HS-27A (cell line): ENCODE measurements around the gene TMEM132C.

Source experiments
- DNase-seq: peaks from one replicate; pipeline ENCODE4 v3.0.0-alpha.2; 2012; ENCODE audit warnings: low read depth, missing footprints

Gene TMEM132C

DNA sequence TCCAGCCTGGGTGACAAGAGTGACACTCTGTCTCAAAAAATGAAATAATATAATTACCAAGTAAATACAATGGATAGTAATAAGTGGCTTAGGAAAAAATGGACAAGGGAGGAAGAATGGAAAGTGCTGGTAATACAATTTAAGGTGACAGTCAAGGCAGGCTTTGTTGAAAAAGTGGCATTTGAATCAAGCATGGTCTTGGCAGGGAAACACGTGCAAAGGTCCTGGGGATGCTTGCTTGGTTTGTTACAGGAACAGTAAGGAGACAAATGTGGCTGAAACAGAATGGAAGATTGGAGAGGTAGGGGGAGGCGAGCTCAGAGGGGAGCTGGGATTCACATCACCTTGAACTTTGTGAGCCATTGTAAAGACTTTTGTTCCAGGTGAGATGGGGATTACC, 153.2 kb downstream of the TMEM132C start:
- DNase-seq, result no peak

DNA sequence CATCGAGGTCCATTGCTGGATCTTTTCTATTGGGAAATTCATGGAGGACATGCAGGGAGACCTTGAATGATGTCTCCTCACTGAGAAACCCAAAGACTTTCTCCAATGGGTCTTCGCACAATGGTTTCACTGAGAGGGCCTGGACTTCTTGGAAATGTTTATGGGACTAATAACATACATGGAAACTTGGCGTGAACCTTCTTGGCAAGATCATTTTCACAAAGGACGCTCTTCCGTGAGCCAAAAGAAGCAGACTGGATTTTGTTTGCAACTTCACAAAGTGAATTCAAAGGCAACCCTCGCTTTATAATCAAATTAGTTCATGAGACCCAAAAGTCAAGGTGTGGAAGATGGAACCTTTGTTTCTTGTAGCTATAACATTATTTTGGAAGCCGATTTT, 154.4 kb downstream of the TMEM132C start:
- DNase-seq, result no peak

DNA sequence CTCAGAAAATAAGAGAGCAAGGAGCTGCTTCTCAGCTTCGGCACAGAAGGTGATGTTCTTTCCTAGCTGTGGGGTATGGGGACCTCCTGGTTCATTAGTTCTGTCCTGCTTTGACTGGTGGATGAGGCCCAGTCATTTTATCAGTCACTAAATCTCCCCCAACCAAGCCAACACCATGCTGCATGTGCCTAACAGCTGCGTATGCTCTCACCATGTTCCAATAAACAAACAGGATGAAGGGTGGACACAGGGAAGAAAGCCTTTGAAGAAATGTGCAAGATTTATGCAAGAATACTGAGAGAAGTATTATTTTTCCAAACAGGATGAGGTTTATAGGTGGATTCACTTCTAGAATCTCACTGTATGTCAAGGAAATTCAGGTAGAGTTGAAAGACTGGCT, 156.2 kb downstream of the TMEM132C start:
- DNase-seq, result no peak

DNA sequence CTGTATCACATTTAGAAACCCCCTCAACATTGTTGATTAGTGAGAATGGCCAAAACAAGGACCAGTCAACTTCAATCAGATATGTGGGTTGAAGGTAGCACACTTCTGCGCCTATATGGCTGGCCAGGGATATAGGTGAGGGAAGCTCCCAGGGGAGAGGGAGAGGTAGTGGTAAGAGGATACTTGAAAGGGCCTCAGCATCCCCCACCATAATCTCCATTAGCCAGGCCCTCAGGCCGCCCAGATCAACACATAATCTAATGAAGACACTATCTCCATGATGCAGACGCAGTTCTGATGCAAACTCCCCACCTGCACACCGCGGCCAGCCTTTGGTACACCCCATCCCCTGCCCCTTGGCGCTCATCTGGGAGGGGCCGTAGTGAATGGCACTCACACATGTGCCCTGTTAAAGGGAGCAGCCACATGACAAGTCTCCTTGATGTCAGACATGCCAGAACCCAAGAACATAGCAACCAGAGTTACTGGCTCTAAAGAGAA, 158.0 kb downstream of the TMEM132C start:
- DNase-seq, result no peak

DNA sequence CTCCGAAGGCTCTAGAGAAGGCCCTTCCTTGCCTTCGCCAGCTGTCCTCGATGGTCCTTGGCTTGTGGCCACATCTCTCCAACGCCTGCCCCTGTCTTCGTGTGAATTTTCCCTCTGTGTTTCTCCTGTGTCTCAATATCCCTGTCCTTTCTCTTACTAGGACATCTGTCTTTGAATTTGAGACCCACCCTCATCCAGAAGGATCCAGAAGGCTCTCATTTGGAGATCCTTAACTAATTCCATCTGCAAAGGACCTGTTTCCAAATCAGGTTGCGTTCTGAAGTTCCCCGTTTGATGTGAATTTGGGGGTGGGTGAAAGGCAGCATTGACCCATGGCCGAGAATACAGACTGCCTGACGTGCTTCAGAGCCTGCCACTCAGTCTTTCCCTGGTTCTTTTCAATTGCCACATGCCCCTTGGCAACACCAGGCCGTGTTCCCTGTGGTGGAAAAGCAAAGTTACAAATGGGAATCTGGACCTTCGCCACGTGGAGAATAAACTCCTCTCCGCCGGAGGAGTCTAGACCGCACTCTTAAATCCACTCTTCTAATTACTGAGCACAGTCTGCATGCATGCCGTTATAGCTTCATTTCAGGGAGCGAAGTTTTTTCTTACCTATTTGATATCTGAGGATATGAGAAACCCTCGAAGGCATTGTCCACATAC, 158.8 kb downstream of the TMEM132C start:
- DNase-seq, result no peak

DNA sequence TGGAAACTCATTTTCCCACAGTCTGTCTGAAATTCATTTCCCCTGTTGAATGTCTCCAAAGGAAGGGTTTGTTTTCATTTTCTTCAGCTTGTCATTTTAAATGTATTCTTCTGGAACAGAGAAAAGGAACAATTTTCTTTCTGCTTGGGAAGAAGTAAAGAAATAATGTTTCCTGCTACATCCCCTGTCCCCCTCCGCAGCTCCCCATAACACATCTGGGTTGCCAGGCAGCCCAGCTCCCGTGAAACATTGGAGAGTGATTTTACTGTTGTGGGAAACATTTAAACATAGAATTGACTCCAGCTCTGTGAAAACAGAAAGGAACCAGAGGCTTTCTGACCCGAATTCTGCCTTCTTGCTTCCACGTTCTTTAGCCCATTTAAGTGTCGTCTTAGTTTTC, 159.5 kb downstream of the TMEM132C start:
- no peak for DNase-seq

DNA sequence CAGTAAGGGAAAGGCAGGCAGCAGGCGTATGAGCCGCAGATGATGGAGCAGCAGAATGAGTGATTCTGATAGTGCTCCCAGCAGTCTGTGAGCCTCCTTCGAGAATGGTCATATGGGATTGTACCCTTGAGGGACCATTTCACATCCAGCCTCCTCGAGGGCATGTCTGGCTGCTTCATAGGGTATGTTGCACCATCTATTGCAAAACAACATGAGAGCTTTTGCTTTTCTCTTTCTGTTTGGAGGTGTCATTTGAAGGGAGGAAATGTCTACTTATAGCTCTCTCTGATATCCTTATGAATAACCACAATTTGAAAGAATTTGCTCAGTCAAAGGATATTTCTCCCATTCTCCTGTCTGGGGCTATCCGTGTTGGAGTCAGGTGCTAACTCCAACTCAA, 172.8 kb downstream of the TMEM132C start:
- DNase-seq, result no peak

DNA sequence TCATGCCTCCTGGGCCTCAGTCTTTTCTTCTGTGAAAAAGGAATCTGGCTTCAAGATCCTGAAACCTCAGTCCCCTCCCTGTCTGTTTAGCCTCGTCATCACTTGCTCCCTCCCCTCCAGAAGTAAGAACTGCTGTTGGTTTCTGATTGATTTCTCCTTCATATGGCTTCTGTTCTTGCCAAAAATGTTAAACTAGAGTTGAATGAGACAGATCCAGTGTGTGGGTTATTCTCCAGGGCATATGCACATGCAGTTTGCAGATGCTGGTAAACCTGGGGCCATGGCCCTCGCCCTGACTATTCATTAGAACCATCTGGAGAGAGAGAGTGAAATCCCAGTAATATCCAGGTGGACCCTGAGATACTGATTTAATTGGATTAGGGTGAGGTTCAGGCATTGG, 175.1 kb downstream of the TMEM132C start:
- DNase-seq, result no peak

DNA sequence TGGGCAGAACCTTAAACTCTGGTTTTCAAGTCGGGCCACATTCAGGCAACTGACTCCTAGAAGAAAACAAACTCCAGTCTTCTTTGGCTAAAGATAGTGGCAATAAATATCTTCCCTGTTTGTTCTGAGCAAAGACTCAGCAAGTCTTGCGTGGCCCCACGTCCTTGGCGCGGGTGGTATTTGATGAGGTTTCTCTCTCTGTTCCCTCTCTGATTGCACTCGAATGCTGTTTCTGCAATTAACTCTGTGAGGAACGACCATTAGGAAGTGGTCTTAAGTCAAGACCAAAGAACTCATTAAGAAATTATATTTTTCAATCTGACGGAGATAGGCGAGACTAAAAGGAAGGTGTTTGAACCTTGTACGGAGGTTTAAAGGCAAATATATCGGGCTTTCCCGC, 177.6 kb downstream of the TMEM132C start:
- DNase-seq, result no peak

DNA sequence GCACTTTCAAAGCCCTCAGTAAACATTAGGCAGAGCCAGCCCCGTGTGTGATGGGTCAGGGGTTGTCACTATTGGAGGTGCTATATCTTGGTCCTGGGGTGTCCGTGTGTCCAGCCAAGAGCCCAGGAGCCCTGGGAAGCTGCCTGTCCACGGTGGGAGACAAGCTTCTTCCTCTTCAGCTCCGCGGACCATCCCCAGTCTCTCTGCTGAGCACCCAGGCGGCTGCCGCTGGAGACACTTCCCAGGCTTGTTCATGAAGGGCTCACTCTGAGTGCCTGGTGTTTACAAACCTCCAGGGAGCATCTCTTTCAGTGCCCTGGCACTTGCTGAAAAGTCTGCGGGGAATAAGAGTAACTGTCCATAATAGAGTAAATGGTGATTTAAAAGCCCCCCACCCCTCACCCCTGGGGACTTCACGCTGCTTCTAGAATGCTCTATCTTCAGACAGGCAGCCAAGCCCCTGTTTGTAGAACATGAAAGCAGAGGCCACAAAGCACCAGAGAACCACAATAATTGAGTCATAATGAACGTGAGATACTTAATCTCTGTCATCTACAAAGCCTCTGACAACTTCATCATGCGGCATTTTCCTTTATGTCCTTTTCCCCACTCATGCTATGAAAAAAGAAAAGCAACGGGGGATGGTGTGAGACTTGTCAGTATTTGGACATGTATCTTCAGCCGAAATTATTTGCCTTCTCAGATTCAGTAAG, 178.6 kb downstream of the TMEM132C start:
- DNase-seq, result no peak

DNA sequence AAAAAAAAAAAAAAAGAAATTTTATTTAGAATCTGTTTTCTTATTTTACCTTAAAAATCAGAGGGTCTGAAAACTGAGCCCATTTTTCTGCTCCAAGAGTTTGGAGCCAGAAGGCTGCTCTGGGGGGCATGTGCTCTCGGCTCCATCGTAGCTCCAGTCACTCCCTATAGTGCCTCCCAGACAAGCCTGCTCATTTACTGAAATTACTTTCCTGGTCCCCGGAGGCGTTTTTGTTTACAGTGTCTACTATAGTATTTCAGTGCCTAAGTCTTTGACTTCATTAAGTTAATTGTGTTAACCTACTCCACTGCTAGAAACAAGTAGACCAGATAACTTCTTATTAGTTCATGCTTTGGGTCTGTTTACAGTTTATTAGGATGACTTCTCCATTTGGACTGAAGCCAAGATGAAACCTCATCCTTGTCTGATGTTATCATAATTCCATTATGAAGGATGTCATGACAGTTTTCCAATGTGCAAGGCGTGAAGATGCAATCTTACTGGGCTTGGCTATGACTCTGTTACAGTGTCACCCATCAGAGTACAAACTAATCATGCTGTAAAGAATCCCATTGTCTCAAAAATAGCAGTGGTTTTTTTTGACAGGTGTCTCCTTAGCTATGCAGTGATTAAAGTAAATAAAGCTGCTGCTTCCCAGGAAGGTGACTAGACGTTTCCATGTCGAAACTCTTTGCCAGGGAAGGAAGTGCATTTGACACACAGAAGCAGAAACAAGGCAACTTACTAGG, 182.3 kb downstream of the TMEM132C start:
- DNase-seq, result no peak

DNA sequence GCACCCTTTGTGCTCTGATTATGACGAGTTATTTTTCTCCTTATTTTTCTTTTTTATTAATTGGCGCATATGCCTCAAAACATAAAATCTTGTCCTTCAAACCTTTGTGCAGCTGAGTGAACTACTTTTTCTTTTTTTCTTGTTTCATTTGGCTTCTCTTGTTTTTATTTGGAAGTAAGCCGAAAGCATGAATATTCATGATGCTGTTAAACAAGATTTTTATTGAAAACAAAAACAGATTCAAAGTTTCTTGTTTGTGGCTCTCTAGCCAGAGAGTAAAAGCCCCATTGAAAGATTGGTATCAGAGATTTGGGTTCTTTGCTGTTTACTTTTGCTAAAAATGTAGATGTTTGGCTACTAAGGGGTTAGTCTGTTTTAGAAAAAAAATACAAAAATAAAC, 183.8 kb downstream of the TMEM132C start:
- DNase-seq, result no peak

DNA sequence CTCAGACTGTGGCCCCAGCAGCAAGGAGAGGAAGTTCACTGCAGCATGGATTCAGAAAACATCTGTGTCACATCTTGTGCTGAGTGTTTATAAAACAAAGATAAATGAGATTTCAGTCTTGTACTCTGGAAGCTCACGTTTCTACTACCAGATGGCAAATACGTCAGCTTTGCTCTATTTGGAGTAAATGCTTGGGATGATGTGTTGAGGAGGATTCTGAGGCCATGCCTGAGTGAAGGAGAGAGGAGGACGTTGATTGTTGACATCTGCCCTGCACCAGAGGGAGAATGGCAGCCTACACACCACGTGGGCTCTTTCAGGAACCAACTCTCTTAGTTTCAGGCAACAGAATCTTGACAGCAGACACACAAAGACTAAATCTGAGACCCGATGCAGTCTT, 188.9 kb downstream of the TMEM132C start:
- DNase-seq, result no peak

DNA sequence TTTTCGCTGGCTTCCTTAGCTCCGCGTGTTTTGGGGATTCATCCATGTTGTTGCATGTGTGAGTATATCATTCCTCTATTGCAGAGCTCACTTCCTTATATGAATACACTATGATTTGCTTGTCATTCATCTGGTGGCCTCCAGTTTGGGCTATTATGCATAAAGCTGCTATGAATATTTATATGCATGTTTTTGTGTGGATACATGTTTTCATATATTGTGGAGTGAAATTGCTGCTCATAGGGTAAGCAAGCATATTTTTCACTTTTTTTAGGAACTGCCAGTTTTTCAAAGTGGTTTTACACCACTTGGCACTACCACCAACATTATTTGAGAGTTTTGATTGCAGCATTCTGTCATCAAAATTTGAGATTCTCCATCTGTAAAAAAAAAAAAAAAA, 190.0 kb downstream of the TMEM132C start:
- DNase-seq, result no peak

DNA sequence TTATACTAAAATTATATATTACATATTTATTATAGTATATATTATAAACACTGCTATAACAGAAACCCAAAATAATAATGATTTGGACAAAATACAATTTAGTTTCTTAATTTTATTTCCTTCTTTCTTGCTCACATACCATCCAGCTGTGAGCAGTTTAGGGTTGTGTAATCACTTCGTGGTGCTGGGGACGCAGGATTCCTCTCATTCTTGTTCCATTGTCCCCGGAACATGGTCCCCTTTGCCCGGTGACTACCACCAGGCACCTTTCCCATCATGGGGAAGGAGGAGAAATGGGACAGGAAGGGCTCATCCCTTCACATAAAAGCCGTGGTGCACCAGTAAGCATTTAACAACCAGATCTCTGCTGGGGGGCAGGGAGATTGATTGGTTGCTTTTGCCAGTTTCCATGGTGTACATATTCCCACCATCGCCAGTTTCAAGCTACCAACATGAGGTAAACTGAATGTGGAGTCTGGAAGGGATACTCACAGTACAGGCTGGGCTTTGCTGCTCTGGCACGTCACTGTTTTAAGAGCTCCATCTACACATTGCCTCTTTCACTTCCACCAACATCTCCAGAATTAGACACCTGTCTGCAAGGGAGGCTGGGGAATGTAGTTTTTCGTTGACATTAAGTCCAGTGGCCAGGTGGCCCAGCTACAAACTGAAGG, 191.5 kb downstream of the TMEM132C start:
- DNase-seq, result no peak

DNA sequence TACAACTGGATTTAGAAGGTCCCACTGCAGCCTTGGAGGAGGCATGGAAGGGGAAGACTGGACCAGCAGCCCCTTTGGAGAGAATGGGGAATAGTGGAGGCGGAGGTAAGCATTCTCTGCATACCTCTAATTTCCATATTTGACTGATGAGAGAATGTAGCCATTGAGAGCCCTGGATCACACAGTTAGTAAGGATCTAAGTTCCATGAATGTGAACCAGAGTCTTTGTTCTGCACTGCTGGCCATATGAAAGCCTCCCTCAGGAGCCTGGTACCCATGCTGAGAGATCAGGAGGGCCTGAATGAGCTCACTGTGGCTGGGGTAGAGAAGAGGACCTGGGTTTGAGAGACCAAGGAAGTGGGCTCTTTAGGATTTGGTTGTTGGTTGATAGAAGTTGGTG, 192.1 kb downstream of the TMEM132C start:
- no peak for DNase-seq

DNA sequence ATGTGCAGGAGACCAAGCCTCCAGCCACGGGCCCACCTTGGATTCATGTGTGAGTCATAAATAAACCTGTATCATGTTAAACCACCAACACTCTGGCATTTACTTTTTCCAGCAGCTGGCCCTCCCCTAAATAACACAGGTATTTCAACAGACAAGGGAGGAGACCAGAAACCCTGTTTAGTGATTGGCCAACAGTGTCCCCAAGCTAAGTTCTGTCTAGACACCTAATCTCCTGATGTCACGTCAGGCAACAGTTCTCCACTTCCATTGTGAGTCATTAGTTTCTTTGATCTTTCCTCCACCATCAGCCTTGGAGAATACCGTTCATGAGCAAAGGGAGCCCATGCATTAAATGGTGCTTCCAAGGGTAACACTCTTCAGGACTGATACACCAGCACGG, 196.9 kb downstream of the TMEM132C start:
- DNase-seq, result no peak

DNA sequence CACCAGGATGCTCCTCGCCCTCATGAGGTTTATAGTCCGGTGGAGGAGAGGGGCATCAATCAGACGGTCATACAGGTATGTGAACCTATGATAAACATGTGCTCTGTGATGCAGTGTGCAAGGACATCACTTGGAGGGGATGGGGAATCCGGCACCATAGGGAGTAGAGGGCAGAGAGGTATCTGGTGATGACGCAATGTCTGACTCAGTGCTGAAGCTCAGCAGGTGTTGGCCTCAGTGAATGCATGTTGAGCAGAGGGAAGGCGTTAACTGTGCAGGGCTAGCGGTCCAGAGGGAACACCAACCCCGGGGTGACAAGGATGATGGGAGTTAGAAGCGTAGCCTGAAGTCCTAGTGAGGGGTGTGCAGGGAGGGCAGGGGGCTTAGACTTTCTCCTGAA, 200.9 kb downstream of the TMEM132C start:
- no peak for DNase-seq

DNA sequence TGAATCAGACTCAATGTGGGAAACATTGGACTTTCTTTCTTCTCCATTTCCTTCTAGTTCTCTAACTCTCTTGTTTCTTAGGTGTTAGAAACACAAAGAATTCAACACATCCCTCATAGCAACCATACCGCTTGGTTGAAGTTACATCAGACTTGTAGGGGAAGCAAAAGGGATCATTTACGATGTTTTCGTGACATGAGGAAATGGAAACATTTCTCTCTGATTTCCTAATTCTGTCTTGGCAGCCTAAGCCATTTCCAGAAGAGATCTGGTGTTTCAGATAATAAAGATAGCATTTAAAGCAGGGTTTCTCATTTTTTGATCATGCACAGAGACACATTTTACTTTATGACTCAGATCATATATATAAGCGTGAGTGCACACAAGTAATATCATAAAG, 202.0 kb downstream of the TMEM132C start:
- no peak for DNase-seq

DNA sequence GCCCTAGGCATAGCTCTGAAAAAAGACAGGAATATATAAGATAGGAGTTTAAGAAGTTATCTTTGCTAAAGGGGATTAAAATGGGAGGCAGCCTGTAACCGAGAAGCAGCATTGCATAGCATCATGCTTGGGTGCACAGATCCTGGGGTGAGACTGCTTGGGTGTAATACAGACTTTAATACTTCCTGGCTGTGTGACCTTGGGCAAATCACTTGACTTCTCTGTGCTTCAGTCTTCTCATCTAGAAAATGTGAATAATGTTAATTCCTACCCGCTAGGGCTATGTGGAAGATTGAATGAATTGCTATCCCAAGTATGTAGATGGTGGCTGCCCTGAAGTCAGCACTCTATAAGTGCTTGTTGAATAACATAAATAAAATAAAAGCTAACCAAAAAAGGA, 204.5 kb downstream of the TMEM132C start:
- no peak for DNase-seq

DNA sequence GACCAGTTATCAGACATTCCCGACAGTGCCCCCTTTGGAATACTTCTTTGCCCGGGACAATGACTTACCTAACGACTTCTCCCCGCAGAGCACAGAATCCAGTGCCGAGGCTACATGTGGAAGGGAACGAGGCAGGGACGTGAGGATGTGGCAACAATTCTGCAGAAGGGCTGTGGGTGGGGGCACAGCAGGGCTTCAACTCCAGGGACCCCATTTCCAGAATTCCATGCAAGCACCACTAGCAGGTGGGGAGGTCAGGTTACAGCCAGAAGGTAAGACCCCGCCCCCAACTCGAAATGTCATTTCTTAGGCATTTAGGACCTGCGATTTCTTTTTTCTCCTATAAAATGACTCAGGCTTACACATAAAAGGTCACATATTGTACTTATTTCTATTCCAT, 207.9 kb downstream of the TMEM132C start:
- DNase-seq, result no peak

DNA sequence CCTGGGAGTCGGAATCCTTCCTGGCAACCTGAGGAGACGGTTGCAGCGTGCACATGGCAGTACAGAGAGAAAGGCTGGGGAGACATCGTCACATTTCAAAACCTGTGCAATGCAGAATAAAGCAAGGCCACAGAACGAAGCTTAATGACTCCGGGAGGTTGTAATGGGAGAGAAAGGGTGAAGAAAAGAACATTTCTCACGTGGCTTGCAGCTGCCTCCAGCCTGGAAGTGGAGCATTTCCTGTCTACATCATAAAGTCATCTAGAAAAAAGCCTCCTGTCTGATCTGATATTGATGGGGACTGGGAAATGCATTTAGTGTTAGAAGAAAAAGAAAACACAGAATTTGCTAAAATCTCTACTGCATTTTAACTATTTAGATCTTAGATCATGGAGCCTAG, 209.3 kb downstream of the TMEM132C start:
- no peak for DNase-seq
